Motor neuron (in vitro differentiated cells): ENCODE data around the gene CSRP1. TPM values are rescaled to one million over a fixed set of nuclear protein-coding genes. Genes with fewer than 3 reads are reported as not detected.
"Not testable (repeated sequence)": the region's sequence is repeated elsewhere in the genome, so short reads cannot be mapped to it uniquely, and the experiment has no call there.

Experiments used
- ATAC-seq, 8 experiments: fragments of 200-7000 bp; cut with Tn5 transposase; replicated peaks in 6 of 8; 2 replicates each; pipeline ENCODE4 v1.8.0; 2021; ENCODE audit warnings: mild to moderate bottlenecking in 8 of 8, moderate library complexity in 8 of 8
- H3K27ac ChIP-seq, 2 donors: fragments of 250-450 bp; sonication (Bioruptor Pico); 2 replicates each; pipeline ENCODE4 v1.9.0; 2021; ENCODE audit warnings: antibody characterized with exemption in 2 of 2, mild to moderate bottlenecking in 2 of 2, moderate library complexity in 1 of 2
- H3K4me1 ChIP-seq, 2 donors: fragments of 250-450 bp; sonication (Bioruptor Pico); replicated peaks in 1 of 2; 2 replicates each; pipeline ENCODE4 v1.6.1; 2021; ENCODE audit warnings: antibody characterized with exemption in 2 of 2, mild to moderate bottlenecking in 2 of 2, moderate library complexity in 1 of 2
- H3K4me3 ChIP-seq, 5 donors: fragments of 250-450 bp; sonication (Bioruptor Pico); 2 replicates each; pipeline ENCODE4 v1.9.0; 2021; ENCODE audit warnings: antibody characterized with exemption in 5 of 5, mild to moderate bottlenecking in 5 of 5, moderate library complexity in 4 of 5
- WGBS, 10 experiments: fragments of 450-650 bp; shearing (Covaris generic); methylation state at CpG; one replicate each; pipeline ENCODE4 v1.0.0; 2022; 5-methylcytosine and 5-hydroxymethylcytosine counted together
- in situ Hi-C, 9 experiments: fragments of 400-800 bp; cut with MboI; loops; one replicate each; pipeline ENCODE4 v1.15.0; 2021; ENCODE audit warnings: low sequenced_read_pairs in 9 of 9, low pct_unique_long_range_greater_than_20kb in 2 of 9; ENCODE audit not compliant: unreplicated experiment in 9 of 9
- total RNA-seq, 8 experiments: library from RNA; unstranded; fragments of 300-600 nt; gene quantifications; 2 replicates each; pipeline versions ENCODE4 v1.2.3 to v1.2.4, GENCODE V29; 2022

CSRP1 gene
- total RNA-seq, 8 experiments from 2014 or later, result 9.0 to 109 (median 54.9) TPM

DNA sequence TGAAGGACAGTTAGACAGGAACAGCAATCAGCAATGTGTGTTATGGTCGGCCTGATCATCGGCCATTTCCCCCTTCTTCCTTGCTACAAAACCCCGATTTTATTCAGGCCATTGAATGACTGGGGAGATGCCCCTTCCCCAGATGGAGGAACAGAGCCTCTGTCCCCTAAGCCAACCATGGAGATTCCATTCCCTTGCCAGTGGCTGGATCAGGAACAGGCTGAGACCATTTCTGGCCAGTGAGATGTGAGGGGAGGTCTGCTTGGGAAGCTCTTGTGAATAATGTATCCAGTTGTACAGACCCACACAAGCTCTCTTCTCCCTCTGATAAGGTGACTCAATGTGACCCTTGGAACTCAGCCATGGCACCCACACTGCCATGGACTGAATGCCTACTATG, 7.7 kb downstream of the CSRP1 start:
- WGBS, 10 experiments, result 90 to 100% (median 100%) methylated on average over 1 to 3 of the region's 3 CpGs; no CpG with 5 or more reads in 5 of the 10 experiments
- H3K4me1 ChIP-seq, result peaks cover 31 to 53% of the 10 kb centered on the region in 2 donors
- no peak for ATAC-seq
- H3K4me3 ChIP-seq, result no peak overlapping the region
- H3K27ac ChIP-seq, result no peak overlapping the region
- in situ Hi-C loops, result no loop called here

DNA sequence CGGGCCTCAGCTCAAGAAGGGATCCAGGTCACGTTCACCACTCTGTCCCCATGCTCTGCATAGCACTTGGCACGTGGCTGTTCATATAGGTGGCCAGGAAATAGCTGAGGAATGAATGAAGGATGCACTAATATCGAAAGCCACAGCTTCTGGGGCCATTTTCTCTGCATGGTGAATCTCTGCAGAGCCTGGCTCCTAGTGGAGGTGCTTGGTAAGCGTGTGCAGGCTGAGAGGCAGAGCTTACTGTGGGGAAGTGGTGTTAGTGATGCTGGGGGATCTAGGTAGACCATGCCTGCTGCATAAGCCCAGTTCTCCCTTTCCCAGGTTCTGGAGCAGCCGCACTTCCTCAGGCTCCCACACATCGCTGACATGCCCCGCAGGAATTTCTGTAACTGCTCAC, 8.3 kb downstream of the CSRP1 start:
- H3K4me3 ChIP-seq, result no peak overlapping the region

GRCh38 chr1:201497935-201498509, 8.9 kb downstream of the CSRP1 start:
- H3K4me1 ChIP-seq, result peaks cover 26 to 51% of the 10 kb centered on the region in 2 donors
- no peak for ATAC-seq
- in situ Hi-C loops, result no loop called here
- 80 to 100% (median 96%) methylated on average over 1 to 11 of the region's 16 CpGs; no CpG with 5 or more reads in 2 of the 10 experiments for WGBS, 10 experiments
- no peak overlapping the region for H3K27ac ChIP-seq
- H3K4me3 ChIP-seq, result no peak overlapping the region

More for the DNA sequence above, 8.3 kb downstream of the CSRP1 start:
- H3K27ac ChIP-seq, result no peak overlapping the region
- ATAC-seq, result no peak
- 90 to 100% (median 97%) methylated on average over 2 to 8 of the region's 8 CpGs; no CpG with 5 or more reads in 2 of the 10 experiments for WGBS, 10 experiments
- in situ Hi-C loops, result no loop called here
- peaks cover 31 to 53% of the 10 kb centered on the region in 2 donors for H3K4me1 ChIP-seq

DNA sequence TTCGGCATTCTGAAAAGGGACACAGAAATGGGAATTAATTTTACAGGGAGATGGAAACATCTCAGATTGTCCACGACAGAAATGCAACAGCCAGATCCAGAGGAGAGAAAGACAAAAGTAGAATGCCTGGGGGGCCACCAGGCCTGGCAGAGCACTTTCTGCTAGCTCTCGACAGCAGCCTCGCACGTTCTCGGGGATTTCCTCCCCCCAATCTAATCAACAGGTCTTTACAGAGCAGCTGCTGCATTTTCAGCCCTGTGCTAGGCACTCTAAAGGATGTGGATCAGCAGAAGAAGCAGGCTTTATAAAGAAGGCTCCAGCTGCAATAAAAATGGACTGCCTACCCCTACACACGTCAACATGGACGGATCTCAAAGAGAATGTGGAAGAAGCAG, 10.6 kb downstream of the CSRP1 start:
- peak in 5 of 8 experiments; percentile 3 to 46 (median 31) for ATAC-seq
- Histone ChIP-seq H3K4me3 (no peak overlapping the region), H3K27ac (peak overlapping the region; percentile 22 to 36), H3K4me1 (peaks cover 26 to 42% of the 10 kb centered on the region in 2 donors)
- 24 to 82% (median 63%) methylated on average over 2 to 7 of the region's 8 CpGs; no CpG with 5 or more reads in 2 of the 10 experiments for WGBS, 10 experiments
- in situ Hi-C loops, result no loop called here

GRCh38 chr1:201495551-201496295, 11.2 kb downstream of the CSRP1 start:
- in situ Hi-C loops, result no loop called here

GRCh38 chr1:201493757-201494617, 12.9 kb downstream of the CSRP1 start:
- in situ Hi-C loops, result no loop called here
- ATAC-seq, result peak in 5 of 8 experiments; percentile 15 to 63 (median 35)
- Histone ChIP-seq H3K4me1 (peaks cover 29 to 37% of the 10 kb centered on the region in 2 donors), H3K27ac (peak overlapping the region in 1 of 2 donors; percentile 45), H3K4me3 (no peak overlapping the region)
- 32 to 100% (median 47%) methylated on average over 1 to 5 of the region's 15 CpGs; no CpG with 5 or more reads in 4 of the 10 experiments for WGBS, 10 experiments

More at GRCh38 chr1:201495551-201496295, 11.2 kb downstream of the CSRP1 start:
- WGBS, 10 experiments, result 15 to 80% (median 21%) methylated on average over 1 to 8 of the region's 11 CpGs; no CpG with 5 or more reads in 2 of the 10 experiments
- ATAC-seq, result peak; percentile 78 to 96 (median 94)
- peak overlapping the region; percentile 36 to 50 for H3K27ac ChIP-seq
- H3K4me3 ChIP-seq, result no peak overlapping the region
- peaks cover 26 to 40% of the 10 kb centered on the region in 2 donors for H3K4me1 ChIP-seq

- not testable (repeated sequence) for H3K4me3 ChIP-seq, ATAC-seq
- peaks cover 29 to 37% of the 10 kb centered on the region in 2 donors for H3K4me1 ChIP-seq
These were observed 13.8 kb downstream of the CSRP1 start for GRCh38 chr1:201493026-201493656.

GRCh38 chr1:201491896-201492511, 14.9 kb downstream of the CSRP1 start:
- Histone ChIP-seq H3K4me1 (peaks cover 29 to 37% of the 10 kb centered on the region in 2 donors), H3K27ac (no peak overlapping the region), H3K4me3 (no peak overlapping the region)
- ATAC-seq, result no peak
- WGBS, 10 experiments, result 0 to 86% (median 60%) methylated on average over 1 to 3 of the region's 3 CpGs; no CpG with 5 or more reads in 3 of the 10 experiments
- in situ Hi-C loops, result no loop called here

More at GRCh38 chr1:201493026-201493656, 13.8 kb downstream of the CSRP1 start:
- H3K27ac ChIP-seq, in situ Hi-C loops: not testable (repeated sequence)
- 43 to 100% (median 100%) methylated on average over 1 to 3 of the region's 3 CpGs; no CpG with 5 or more reads in 4 of the 10 experiments for WGBS, 10 experiments

- H3K27ac ChIP-seq, result no peak overlapping the region
- no peak for ATAC-seq
- in situ Hi-C loops, result no loop called here
- H3K4me1 ChIP-seq, result peaks cover 19 to 30% of the 10 kb centered on the region in 2 donors
- WGBS, 10 experiments, result 54 to 100% (median 72%) methylated on average over 2 to 3 of the region's 3 CpGs; no CpG with 5 or more reads in 1 of the 10 experiments
- no peak overlapping the region for H3K4me3 ChIP-seq
These were observed 16.2 kb downstream of the CSRP1 start for GRCh38 chr1:201490708-201491131.

- in situ Hi-C loops, result no loop called here
- Histone ChIP-seq H3K4me3 (no peak overlapping the region), H3K4me1 (peaks cover 12 to 21% of the 10 kb centered on the region in 2 donors), H3K27ac (no peak overlapping the region)
- peak in 3 of 8 experiments; percentile 62 to 75 (median 67) for ATAC-seq
- 10 to 100% (median 87%) methylated on average over 1 to 6 of the region's 6 CpGs; no CpG with 5 or more reads in 1 of the 10 experiments for WGBS, 10 experiments
These were observed 17.2 kb downstream of the CSRP1 start for GRCh38 chr1:201489643-201490261.

- Histone ChIP-seq H3K4me3 (no peak overlapping the region), H3K27ac (no peak overlapping the region), H3K4me1 (peaks cover 10 to 15% of the 10 kb centered on the region in 2 donors)
- ATAC-seq, result peak in 5 of 8 experiments; percentile 37 to 82 (median 65)
- 57 to 97% (median 77%) methylated on average over 1 to 9 of the region's 12 CpGs; no CpG with 5 or more reads in 2 of the 10 experiments for WGBS, 10 experiments
- in situ Hi-C loops, result no loop called here
These were observed 17.9 kb downstream of the CSRP1 start for GRCh38 chr1:201488830-201489589.
